ENCODE results near the gene SCEL.

The SCEL gene

DNA sequence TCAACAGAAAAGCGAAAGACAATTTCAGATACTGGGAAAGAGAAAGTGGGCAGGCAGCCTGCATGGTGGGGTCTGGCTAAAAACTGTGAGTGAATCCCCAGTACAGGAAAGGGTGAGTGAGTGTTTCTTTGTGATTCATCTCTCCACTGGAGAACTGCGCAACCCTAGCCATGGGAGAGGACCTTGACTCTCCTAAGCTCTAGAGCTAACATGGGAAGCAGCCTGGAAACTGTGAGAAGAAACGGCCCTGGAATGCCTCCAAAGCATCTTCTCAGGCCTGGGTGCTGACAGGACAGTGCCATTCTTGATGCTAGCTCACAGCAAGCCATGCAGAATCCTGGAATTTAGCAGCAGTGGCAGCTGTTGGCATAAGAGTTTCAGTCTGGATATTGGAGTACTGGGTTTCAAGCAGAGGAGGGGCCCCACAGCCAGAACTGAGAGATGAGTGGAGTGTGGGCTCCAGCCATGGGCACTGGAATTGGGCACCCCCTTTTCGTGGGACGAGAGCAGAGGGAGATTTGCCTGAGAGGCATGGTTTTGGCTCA, 143.3 kb downstream of the SCEL start:
- DNase-seq: no peak

DNA sequence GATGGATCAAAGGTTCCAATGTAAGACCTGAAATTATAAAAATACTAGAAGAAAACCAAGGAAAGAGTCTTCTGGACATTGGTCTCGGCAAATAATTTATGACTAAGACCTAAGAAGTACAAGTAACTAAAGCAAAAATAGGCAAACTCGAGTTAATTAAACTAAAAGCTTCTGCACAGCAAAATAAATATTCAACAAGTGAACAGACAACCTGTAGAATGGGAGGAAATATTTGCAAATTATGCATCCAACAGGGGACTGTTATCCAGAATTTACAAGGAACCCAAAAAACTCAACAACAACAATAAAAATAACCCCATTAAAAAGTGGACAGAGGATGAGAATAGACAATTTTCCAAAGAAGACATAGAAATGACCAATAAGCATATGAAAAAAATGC, 152.3 kb downstream of the SCEL start:
- DNase-seq: no peak

DNA sequence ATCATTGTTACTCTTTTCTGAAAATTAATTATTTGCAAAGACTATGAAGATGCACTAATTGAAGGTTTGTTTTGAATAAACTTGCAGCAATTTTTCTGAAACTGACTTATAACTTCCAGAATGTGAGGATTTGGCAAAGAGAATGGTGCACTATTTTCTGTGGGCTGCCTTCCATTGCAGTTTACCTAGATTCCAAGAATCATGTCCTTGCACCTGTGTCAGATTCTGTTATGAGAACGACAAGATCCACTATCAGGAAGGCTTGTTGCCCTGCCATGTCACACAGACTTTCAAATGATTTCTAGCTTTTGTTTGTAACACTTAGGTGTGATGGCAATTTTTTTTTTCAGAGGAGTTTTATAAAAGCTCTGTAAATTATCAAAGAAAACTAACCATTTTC, 156.4 kb downstream of the SCEL start:
- no peak for DNase-seq

GRCh38 chr13:77692746-77693448, 157.4 kb downstream of the SCEL start:
- peak; percentile 66 for DNase-seq

DNA sequence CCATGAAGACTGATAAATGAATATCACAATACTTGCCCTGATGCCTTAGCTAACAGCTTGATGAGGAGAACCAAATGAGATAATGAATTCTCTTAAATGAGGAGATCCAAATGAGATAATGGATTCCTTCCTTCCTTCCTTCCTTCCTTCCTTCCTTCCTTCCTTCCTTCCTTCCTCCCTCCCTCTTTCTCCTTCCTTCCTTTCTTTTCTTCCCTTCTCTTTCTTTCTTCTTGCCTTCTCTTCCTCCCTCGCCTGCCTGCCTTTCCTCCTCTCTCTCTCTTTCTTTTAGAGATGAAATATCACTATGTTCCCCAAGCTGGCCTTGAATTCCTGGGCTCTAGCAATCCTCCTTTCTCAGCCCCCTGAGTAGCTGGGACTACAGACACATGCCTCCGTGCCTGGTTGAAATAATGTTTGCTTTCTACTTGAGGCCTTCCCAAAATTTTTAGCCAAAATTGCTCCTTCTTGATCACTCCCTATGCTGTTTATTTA, 158.0 kb downstream of the SCEL start:
- DNase-seq: no peak

All from midbrain (tissue), 1 donor.